Stimulated activated CD4-positive, alpha-beta T cell treated with anti-CD3 and anti-CD28 coated beads, TNF-alpha, amount 100 ng/mL, for 24 hours (primary cell): ENCODE results near the gene TET3.
A peak's percentile ranks its signal among the peaks of the same experiment; 100 is the strongest.

ENCODE experiments used
- DNase-seq, 3 experiments: peaks; one replicate each; pipeline ENCODE4 v3.0.0-alpha.2; 2020; ENCODE audit warnings: low read depth in 3 of 3

Gene TET3

DNA sequence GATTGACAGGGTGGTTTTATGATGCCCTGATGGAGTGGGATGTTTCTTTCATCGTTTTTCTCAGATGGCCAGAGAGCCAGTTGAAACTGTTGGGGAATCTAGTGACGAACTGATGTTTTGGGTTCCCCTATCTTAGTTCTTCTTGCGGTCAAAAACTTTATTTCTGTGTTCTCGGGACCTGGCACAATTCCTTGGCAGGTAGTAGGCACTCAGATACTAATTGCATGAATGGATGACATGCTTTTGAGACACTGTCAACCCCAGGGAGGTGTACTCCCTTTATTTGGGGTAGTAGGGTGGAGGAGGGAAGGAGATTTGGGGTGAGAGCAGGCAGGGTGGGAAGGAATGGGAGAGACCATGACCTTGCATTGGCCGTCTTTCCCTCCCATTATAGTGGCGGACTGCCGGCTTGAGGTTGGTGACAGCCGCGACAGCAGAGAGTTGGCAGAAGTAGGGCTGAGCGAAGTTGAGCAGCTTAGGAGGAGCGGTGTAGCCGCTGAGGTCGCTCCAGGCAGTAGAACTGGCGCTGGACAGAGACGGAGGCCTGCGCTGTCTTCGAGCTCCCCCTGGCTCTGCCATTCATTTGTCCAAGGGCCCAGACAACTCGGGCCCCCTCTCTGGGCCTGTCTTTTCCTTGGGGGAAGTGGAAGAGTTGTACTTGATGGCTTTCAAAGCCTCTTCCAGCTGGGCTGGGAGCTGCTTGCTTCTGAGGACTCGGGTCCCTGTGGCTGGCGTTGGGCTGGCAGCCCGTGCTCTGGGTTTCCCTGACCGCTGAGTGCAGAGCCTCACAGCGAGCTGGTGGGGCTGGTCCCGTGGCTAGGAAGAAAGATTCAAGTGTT is 2.6 kb downstream of the TET3 start:
- peak in 1 of 3 experiments; percentile 42 for DNase-seq

GRCh38 chr2:73987948-73988700 is 3.4 kb downstream of the TET3 start:
- no peak for DNase-seq

DNA sequence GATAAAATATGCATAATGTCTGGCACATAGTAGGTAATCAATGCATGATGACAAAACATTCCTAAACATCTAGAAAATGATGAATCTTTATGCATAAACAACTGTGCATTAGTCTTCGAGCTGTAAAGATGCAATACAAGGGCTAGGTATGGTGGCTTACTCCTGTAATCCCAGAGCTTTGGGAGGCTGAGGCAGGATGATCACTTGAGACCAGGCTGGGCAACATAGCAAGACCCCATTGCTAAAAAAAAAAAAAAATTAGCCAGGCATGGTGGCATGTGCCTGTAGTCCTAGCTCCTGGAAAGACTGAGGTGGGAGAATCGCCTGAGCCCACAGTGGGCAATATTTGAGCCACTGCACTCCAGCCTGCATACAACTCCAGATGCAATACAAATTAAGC is 5.3 kb downstream of the TET3 start:
- no peak for DNase-seq

DNA sequence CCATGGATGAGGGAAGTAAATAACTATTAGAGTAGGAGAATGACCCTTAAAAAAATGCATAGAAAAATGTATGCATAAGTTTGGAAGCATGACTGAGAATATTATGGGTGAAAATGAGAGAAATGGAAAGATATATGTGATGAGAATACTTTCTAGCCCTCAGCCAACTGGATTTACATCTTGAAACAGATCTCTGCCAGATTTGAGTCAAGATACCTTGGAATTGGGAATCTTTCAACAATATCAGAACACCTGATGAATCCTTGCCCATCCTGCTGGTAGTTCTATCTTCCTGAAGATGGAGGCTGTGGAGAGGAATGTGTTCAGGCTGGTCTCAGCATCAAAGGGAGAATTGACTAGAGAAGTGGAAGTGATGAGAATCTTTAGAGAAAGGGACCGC is 5.8 kb downstream of the TET3 start:
- no peak for DNase-seq

DNA sequence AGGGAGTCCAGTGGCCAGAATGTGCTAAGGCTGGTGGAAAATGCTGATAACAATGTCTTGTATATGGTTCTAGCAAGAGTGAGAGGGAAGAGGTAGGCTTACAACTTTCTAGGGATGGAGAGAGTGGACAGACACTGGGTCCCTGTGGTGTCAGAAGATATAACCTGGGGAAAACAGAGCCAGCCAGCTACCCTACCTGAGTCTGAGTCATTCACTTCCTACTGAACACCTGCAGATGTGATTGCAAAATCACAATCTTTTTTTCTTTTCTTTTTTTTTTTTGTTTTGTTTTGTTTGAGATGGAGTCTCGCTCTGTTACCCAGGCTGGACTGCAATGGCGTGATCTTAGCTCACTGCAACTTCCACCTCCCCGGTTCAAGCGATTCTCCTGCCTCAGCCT is 7.3 kb downstream of the TET3 start:
- no peak for DNase-seq

DNA sequence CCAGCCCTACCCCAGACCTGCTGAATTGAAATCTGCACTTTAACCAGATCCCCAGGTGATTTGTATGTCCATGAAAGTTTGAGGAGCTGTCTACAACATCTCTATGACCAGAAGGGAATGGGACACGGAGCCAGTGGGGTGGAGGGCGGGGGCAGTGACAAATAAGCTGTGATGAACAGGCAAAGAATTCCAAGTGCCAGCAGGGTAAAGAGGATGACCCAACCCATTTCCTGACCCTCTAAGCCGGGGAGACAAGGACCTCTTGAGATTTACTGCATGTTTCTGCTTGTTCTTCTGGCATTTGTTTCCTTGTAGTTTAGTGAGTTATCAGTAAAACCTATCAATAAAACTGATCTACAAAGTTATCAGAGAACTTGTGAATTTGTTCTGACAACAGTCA is 8.7 kb downstream of the TET3 start:
- no peak for DNase-seq

- no peak for DNase-seq
These were observed 9.1 kb downstream of the TET3 start for GRCh38 chr2:73993778-73994177.

- DNase-seq, result no peak
These were observed 9.6 kb downstream of the TET3 start for GRCh38 chr2:73994178-73994831.

DNA sequence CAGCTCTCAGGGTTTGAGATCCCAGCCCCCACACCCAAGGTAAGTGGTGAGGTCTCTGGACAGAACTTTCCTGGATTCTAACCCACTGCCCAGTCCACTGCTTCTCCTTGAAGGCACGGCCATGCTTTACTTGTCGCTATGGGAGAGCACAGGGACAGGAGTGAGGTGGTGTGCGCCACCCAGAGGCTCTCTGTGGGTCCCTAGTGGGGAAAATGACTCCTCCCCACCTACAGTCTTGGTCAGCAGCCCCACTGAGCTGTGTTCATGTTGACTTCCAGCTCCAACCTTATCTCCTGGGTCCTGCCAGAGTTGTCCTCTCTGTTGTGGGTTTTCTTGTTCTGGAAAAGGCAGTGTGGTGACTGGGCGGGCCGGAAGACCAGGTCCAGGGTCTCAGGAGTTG is 11.1 kb downstream of the TET3 start:
- no peak for DNase-seq

GRCh38 chr2:73997813-73998212 is 13.1 kb downstream of the TET3 start:
- DNase-seq, result no peak

DNA sequence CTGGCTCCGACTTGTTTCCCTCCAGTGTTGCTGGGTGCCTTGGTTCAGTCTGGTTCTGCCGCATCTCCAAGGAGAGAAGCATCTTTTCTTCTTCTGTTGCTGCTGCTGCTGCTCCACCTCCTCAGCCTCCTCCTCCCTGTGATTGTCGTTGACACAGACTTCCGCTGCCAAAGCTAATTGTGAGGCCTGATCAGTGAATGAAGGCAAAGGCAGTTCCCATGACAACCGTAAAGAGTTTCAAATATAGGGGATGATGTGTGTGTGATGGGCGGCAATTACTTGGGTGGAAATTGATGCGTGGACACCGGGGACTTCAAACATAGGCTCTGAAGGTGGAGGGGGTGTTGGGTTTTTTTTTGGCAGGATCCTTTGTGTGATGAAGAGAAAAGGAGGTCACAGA is 13.7 kb downstream of the TET3 start:
- DNase-seq, result no peak

DNA sequence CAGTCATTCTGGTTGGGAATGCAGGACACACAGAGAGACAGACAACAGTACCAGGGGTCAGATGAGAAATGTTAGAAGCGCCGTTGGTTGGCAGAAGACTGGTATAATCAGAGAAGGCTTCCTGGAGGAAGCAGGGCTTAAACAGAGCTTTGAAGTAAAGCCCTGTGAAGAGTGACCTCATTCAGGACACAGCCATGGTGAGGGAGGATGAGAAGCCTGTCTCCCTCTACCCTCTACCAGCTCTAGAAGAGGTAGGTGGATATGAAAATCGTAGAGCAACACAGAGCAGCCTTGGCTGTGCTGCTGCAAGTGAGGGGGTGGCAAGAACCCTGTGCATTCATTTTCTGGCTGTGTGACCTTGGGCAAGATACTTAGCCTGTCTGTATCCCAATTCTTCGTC is 14.2 kb downstream of the TET3 start:
- no peak for DNase-seq

GRCh38 chr2:73999881-74000597 is 15.3 kb downstream of the TET3 start:
- no peak for DNase-seq

DNA sequence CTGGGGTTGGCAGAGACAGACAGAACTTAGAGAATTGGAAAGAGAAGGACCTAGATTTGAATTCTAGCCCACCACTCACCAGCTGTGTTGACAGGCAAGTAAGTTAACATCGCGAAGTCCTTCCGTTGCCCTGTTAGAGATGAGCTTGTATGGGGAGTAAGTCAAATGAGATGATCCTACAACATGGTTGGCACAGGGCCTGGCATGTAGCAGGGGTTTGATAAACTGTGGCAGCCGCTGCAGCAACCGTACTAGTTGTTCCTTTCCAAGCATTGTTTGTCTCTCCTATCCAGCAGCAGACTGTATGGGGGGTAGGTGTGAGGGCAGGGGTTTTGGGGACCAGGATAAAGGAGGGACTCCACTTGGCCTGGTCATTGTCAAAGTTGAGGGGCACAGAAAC is 16.0 kb downstream of the TET3 start:
- no peak for DNase-seq

DNA sequence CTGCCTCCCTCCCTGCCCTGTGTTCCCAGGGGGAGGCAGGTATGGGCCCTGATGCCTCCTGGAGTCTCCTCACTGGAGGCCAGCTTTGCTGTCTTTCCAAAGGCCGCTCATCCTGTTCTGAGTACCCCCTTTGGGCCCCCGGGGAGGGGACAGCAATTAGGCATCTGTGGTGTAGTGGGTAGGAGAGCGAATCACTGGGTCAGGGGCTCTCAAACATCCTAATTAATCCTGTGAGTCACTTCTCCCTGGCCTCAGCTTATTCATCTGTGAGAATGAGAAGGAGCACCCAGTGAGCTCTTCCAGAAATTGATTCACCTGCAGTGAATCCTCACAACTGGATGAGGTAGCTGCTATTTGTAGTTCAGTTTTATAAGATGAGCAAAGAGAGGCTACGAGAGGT is 16.4 kb downstream of the TET3 start:
- DNase-seq, result no peak

- DNase-seq, result no peak
These were observed 17.2 kb downstream of the TET3 start for GRCh38 chr2:74001781-74002504.

DNA sequence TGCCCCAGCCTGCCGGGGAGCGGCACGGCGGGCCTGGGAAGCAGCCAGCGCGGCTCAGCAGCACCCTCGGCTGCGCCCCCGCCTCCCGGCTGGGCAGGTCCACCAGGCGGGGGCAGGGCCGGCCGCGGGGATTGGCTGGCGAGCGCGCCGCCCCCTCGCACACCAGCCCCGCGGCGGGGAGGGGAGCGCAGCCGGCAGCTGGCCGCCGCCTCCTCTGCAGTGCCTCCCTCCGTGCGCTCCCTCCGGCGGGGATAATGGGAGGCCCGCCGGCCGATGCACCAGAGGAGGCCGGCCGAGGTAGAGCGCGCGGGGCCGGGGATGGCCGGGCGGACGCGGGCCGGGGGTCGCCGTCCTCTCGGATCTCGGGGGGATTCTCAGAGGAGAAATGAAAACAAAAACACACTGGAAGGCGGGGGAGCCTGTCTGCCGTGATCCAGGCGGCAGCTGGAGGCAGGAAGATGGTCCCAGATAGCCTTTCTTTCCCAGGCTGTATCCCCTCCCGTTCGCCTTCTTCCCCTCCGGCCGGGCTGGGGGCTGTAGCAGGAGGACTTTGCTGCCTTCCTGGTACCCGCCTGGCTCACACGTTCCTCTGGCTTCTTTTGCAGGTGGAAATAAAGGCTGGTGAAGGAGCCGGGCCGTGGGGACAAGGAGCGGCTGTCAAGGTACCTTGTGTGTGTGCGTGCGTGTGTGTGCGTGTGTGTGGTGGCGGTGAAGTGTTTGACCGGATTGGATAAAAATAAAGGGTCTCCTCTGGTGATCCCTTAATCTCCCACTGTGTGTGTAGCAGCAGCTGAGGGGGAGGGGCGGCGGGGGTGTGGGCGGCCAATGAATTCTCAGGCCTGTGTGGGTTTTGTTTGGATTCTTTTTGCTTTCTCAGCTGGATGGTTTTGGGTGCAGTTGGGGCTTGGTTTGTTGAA is 18.1 kb downstream of the TET3 start:
- peak; percentile 47 to 75 (median 52) for DNase-seq

DNA sequence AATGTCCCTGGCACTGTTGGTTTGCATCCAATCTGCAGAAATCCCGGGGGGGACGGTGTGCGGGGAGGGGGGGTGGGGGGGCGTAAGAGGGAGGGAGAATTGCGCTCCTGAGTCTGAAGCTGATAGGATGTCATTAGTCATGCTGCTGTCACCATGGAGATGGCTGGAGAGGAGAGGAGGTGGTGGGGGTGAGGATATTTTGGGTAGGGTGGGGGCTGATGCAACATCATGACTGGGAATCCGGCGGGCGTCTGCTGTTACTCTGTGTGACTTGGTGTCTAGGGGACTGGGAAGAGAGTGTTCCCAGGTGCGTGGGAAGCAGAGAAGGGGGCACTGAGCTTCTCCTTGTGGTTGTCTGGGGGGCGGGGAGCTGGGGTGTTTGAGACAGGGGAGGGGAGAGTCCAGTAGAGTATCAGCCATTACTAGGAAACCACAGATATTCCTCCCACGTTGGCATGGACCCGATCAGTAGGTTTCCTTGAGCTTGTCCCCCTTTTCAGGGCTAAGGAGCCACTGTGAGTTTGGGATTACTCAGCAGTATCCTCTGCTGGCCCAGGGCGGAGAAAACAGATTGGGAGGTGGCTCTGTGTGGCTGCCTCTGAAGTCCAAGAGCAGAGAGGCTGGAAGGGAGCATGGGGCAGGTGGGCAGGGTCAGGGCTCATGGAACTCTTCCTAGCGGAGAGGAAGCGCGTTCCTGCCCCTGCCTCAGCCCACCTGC is 18.9 kb downstream of the TET3 start:
- DNase-seq, result no peak
